ENCODE results near the gene PYGB. TPM values are rescaled to one million over a fixed set of nuclear protein-coding genes. Genes with fewer than 3 reads are reported as not detected.

The PYGB gene
- total RNA-seq, 1 experiment from 2014 or later, result 435 TPM

DNA sequence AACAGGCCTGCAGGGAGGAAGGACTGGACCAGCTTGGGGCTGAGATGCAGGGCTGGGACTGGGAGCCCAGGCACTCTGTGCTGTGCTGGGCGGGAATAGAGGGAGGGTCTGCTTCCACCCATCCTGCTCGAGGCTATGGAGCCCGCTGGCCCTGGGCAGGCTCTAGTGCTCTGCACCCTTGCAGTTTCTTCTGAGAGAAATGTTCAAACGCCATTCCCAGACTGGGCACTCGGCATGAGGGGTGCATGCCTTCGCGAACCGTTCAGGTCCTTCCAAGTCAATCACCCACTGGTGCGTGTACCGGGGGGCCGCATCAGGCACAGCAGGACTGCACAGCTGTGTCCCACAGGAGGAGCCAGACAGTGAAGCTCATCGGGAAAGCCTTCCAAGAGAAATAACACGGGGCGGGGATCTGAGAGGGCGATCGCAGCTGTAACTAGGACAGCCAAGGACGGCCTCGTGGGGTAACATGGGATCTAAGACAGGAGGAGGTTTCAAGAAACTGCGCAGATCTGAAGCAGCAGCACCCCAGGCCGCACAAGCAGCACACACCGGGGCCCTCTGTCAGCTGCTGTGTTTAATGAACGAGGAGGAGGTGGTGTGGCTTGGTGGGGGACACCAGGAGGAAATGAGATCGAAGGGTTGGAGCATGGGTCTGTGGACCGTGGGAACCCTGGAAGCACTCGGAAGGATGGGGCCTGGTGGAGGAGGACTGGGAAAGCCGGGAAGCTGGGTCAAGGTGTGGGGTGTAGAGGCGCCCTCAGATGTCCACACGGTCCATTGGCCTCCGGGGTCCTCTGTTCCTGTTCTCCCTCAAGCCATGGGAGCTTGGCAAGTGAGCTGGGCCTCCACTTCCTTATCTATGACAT, 26.1 kb upstream of the PYGB start:
- H3K36me3 Mint-ChIP-seq (ENCODE audit: insufficient read depth, unreplicated experiment), result peaks cover 38% of the 10 kb centered on the region
- no peak for DNase-seq (ENCODE audit: unreplicated experiment)
- peaks cover 14% of the 10 kb centered on the region for H3K4me1 Mint-ChIP-seq (ENCODE audit: insufficient read depth, unreplicated experiment)
- CTCF ChIA-PET, result interaction anchor here (0.6 to 7.8 kb wide), 15 partner anchors 11 to 228 kb away, joined by 3 to 92 read pairs (median 5); partner anchors contain the start of gene PYGB
- H3K27ac Mint-ChIP-seq (ENCODE audit: low read depth, unreplicated experiment), result peak overlapping the region; percentile 66
- TF ChIP-seq, protein P1, sequence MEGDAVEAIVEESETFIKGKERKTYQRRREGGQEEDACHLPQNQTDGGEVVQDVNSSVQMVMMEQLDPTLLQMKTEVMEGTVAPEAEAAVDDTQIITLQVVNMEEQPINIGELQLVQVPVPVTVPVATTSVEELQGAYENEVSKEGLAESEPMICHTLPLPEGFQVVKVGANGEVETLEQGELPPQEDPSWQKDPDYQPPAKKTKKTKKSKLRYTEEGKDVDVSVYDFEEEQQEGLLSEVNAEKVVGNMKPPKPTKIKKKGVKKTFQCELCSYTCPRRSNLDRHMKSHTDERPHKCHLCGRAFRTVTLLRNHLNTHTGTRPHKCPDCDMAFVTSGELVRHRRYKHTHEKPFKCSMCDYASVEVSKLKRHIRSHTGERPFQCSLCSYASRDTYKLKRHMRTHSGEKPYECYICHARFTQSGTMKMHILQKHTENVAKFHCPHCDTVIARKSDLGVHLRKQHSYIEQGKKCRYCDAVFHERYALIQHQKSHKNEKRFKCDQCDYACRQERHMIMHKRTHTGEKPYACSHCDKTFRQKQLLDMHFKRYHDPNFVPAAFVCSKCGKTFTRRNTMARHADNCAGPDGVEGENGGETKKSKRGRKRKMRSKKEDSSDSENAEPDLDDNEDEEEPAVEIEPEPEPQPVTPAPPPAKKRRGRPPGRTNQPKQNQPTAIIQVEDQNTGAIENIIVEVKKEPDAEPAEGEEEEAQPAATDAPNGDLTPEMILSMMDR (IDR thresholded peaks at IDR 0.05; ENCODE audit: unreplicated experiment), result no peak
- H3K9me3 Mint-ChIP-seq (ENCODE audit: unreplicated experiment), result no peaks in the 10 kb centered on the region
- H3K4me3 Mint-ChIP-seq (ENCODE audit: unreplicated experiment), result no peak overlapping the region
- POLR2A ChIA-PET, result interaction anchor here (0.6 to 13.6 kb wide), 13 partner anchors 8 to 230 kb away, joined by 3 to 517 read pairs (median 8); partner anchors contain the start of genes ENTPD6 and PYGB
- H3K27me3 Mint-ChIP-seq (ENCODE audit: insufficient read depth, unreplicated experiment), result no peaks in the 10 kb centered on the region
- intact Hi-C loops (cut with micrococcal nuclease), result no loop called here
- BruUV-seq (replicated peaks), result no TSS peak

DNA sequence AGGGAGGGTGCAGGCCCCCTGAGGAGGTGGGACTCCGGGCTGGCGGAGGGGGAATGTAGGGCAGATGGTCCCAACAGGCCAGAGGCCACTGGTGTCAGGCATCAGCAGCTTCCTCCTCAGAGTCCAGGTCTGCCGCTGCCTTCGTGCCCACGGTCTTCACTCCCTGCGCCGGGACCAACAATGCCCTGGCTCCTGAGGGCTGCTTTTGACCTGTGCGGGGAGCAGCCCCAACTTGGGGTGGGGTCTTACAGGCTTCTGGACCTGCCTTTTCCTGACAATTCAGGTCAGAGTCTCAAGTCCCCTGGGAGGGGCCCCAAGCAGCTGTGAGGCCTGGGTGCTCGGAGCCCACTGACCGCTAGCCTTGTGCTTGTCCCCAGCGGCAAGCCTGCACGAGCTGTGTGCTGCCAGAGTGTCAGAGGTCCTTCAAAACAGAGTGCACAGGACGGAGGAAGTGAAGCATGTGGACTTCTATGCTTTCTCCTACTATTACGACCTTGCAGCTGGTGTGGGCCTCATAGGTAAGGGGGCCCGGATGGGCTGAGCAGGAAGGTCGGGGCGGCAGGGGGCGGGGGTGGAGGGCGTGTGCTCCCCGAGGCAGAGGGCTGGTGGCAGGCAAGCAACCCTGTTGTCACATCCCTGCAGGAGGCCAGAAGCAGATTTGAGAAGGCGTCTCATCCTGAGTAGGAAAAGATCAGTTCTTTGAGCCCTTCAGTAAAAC, 25.3 kb upstream of the PYGB start:
- DNase-seq (ENCODE audit: unreplicated experiment), result no peak
- POLR2A ChIA-PET, result interaction anchor here (0.6 to 13.6 kb wide), 18 partner anchors 10 to 231 kb away, joined by 3 to 517 read pairs (median 5); partner anchors contain the start of genes ENTPD6, GINS1 and PYGB
- Mint-ChIP-seq H3K9me3 (ENCODE audit: unreplicated experiment) (no peaks in the 10 kb centered on the region), H3K36me3 (ENCODE audit: insufficient read depth, unreplicated experiment) (peaks cover 38% of the 10 kb centered on the region), H3K27me3 (ENCODE audit: insufficient read depth, unreplicated experiment) (no peaks in the 10 kb centered on the region), H3K27ac (ENCODE audit: low read depth, unreplicated experiment) (peak overlapping the region; percentile 82), H3K4me1 (ENCODE audit: insufficient read depth, unreplicated experiment) (peaks cover 22% of the 10 kb centered on the region), H3K4me3 (ENCODE audit: unreplicated experiment) (peak overlapping the region; percentile 29)
- intact Hi-C loops (cut with micrococcal nuclease), result loop anchor here (1.0 kb wide), 1 partner anchor 25 kb away; no protein-coding TSS in a partner anchor
- no TSS peak for BruUV-seq (replicated peaks)
- TF ChIP-seq, protein P1 (IDR thresholded peaks at IDR 0.05; ENCODE audit: unreplicated experiment), result no peak
- CTCF ChIA-PET, result interaction anchor here (0.6 to 7.8 kb wide), 16 partner anchors 10 to 229 kb away, joined by 3 to 92 read pairs (median 6); partner anchors contain the start of genes GINS1 and PYGB

DNA sequence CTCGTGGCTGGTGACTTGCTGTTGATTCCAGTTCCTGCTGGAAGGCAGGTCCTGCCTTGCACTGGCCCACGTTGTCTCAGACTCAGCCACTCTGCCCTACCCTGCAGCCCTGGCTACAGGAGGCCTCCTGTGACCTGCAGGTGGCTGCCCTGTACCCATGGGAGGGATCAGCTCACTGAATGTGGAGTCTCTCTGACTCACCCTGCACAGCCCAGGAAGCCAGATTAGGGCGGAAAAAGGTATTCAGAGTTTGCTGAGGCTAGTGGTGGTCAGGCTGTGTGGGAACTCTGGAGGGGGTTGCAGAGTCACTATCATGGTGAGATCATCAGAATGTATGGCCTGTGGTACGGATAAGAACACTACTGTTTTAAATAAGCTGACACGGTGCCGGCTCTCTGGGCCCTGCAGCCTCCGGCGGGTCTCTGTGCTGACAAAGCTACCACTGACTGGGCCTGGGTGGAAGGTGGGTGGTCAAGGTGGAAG, 24.7 kb upstream of the PYGB start:
- ChIA-PET CTCF (interaction anchor here (0.6 to 7.8 kb wide), 24 partner anchors 9 to 230 kb away, joined by 3 to 92 read pairs (median 5); partner anchors contain the start of genes GINS1 and PYGB), POLR2A (interaction anchor here (0.9 to 13.6 kb wide), 16 partner anchors 10 to 232 kb away, joined by 3 to 517 read pairs (median 6); partner anchors contain the start of genes ENTPD6, GINS1 and PYGB)
- intact Hi-C loops (cut with micrococcal nuclease), result loop anchor here (1.0 kb wide), 1 partner anchor 24 kb away; no protein-coding TSS in a partner anchor

More for the DNA sequence above, 24.7 kb upstream of the PYGB start:
- no TSS peak for BruUV-seq (replicated peaks)
- H3K27me3 Mint-ChIP-seq (ENCODE audit: insufficient read depth, unreplicated experiment), result no peaks in the 10 kb centered on the region
- peak overlapping the region; percentile 29 for H3K4me3 Mint-ChIP-seq (ENCODE audit: unreplicated experiment)
- TF ChIP-seq, protein P1 (IDR thresholded peaks at IDR 0.05; ENCODE audit: unreplicated experiment), result no peak
- H3K36me3 Mint-ChIP-seq (ENCODE audit: insufficient read depth, unreplicated experiment), result peaks cover 36% of the 10 kb centered on the region
- H3K9me3 Mint-ChIP-seq (ENCODE audit: unreplicated experiment), result no peaks in the 10 kb centered on the region
- peak; percentile 97 for DNase-seq (ENCODE audit: unreplicated experiment)
- peak overlapping the region; percentile 82 for H3K27ac Mint-ChIP-seq (ENCODE audit: low read depth, unreplicated experiment)
- peaks cover 23% of the 10 kb centered on the region for H3K4me1 Mint-ChIP-seq (ENCODE audit: insufficient read depth, unreplicated experiment)

Measured in MCF 10A (cell line).